ENCODE measurements around the gene HSBP1L1. TPM values are rescaled to one million over a fixed set of nuclear protein-coding genes. Genes with fewer than 3 reads are reported as not detected.

Gene HSBP1L1
- total and polyA plus RNA-seq, 2 experiments from 2014 or later, result 1.8 to 3.7 TPM

DNA sequence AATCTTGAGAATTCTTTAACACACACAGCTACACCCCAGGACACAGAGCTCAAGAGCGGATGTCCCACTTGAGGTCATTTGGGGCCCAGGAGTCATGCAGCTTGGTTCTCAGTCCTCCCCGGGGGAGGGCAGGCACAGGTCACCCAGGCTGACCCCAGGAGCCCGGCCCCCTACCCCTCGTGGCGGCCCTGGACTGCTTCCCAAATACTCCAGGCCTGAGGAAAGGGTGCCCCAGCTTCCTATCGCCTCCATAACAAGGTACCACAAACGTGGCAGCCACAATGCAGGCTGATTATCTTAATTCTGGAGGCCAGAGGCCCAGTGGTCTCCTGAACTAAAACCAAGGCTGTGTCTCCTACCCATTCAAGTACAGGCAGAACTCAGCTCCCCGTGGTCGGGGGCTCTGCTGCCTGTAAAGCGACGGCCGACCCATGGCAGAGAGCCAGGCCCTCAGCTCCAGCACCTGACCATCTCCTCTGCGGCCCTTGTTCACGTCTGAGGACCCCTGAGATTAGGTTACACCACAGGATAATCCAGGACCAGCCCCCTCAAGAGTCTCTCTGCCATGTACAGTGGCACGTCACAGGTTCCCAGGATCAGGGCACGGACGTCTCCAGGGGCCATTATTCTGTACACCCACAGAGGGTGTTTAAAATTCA lies 23.5 kb upstream of the HSBP1L1 start:
- H3K4me3 ChIP-seq, result no peak overlapping the region
- H3K4me2 ChIP-seq, result no peak overlapping the region
- Mint-ChIP-seq H3K27ac (no peak overlapping the region), H3K4me3 (no peak overlapping the region), H3K27me3 (ENCODE audit: insufficient read depth, low read depth, poor library complexity) (peaks cover 8% of the 10 kb centered on the region), H3K9me3 (no peaks in the 10 kb centered on the region), H3K36me3 (ENCODE audit: low read depth) (no peaks in the 10 kb centered on the region; the same call in 1 of the 3 replicates), H3K4me1 (peaks cover 15% of the 10 kb centered on the region)
- ATAC-seq, result no peak
- no peak for TF ChIP-seq CREB1 (CRISPR knock-in tag; IDR thresholded peaks at IDR 0.05; ENCODE audit: low read depth)
- no peak for TF ChIP-seq ZNF114 (CRISPR knock-in tag; IDR thresholded peaks at IDR 0.05)
- TF ChIP-seq, protein P1, sequence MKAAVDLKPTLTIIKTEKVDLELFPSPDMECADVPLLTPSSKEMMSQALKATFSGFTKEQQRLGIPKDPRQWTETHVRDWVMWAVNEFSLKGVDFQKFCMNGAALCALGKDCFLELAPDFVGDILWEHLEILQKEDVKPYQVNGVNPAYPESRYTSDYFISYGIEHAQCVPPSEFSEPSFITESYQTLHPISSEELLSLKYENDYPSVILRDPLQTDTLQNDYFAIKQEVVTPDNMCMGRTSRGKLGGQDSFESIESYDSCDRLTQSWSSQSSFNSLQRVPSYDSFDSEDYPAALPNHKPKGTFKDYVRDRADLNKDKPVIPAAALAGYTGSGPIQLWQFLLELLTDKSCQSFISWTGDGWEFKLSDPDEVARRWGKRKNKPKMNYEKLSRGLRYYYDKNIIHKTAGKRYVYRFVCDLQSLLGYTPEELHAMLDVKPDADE (IDR thresholded peaks at IDR 0.05), result no peak
- TF ChIP-seq ZNF331 (CRISPR knock-in tag; IDR thresholded peaks at IDR 0.05; ENCODE audit: low read depth), result no peak
- TF ChIP-seq, protein P2, sequence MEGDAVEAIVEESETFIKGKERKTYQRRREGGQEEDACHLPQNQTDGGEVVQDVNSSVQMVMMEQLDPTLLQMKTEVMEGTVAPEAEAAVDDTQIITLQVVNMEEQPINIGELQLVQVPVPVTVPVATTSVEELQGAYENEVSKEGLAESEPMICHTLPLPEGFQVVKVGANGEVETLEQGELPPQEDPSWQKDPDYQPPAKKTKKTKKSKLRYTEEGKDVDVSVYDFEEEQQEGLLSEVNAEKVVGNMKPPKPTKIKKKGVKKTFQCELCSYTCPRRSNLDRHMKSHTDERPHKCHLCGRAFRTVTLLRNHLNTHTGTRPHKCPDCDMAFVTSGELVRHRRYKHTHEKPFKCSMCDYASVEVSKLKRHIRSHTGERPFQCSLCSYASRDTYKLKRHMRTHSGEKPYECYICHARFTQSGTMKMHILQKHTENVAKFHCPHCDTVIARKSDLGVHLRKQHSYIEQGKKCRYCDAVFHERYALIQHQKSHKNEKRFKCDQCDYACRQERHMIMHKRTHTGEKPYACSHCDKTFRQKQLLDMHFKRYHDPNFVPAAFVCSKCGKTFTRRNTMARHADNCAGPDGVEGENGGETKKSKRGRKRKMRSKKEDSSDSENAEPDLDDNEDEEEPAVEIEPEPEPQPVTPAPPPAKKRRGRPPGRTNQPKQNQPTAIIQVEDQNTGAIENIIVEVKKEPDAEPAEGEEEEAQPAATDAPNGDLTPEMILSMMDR (conservative IDR thresholded peaks at IDR 0.05; ENCODE audit: low read depth in 2 of 2), result no peak
- no peak for TF ChIP-seq JUNB (IDR thresholded peaks at IDR 0.05; ENCODE audit: unreplicated experiment)
- TF ChIP-seq, protein P3, sequence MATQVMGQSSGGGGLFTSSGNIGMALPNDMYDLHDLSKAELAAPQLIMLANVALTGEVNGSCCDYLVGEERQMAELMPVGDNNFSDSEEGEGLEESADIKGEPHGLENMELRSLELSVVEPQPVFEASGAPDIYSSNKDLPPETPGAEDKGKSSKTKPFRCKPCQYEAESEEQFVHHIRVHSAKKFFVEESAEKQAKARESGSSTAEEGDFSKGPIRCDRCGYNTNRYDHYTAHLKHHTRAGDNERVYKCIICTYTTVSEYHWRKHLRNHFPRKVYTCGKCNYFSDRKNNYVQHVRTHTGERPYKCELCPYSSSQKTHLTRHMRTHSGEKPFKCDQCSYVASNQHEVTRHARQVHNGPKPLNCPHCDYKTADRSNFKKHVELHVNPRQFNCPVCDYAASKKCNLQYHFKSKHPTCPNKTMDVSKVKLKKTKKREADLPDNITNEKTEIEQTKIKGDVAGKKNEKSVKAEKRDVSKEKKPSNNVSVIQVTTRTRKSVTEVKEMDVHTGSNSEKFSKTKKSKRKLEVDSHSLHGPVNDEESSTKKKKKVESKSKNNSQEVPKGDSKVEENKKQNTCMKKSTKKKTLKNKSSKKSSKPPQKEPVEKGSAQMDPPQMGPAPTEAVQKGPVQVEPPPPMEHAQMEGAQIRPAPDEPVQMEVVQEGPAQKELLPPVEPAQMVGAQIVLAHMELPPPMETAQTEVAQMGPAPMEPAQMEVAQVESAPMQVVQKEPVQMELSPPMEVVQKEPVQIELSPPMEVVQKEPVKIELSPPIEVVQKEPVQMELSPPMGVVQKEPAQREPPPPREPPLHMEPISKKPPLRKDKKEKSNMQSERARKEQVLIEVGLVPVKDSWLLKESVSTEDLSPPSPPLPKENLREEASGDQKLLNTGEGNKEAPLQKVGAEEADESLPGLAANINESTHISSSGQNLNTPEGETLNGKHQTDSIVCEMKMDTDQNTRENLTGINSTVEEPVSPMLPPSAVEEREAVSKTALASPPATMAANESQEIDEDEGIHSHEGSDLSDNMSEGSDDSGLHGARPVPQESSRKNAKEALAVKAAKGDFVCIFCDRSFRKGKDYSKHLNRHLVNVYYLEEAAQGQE (IDR thresholded peaks at IDR 0.05; ENCODE audit: unreplicated experiment), result no peak
- H3K4me1 ChIP-seq (ENCODE audit: insufficient read depth), result no peaks in the 10 kb centered on the region
- H3F3A ChIP-seq (replicated peaks; ENCODE audit: low read depth), result no peaks in the 10 kb centered on the region
- H3K27me3 ChIP-seq (ENCODE audit: insufficient read depth), result no peaks in the 10 kb centered on the region
- H2AFZ ChIP-seq, result no peak overlapping the region
- no peak overlapping the region for H3K27ac ChIP-seq (ENCODE audit: low read depth)
- no peaks in the 10 kb centered on the region for H3K36me3 ChIP-seq (ENCODE audit: insufficient read depth)
- 0 out of 2 replicates have a peak, but pooled peaks cover 5% of the 10 kb centered on the region for H3K79me2 ChIP-seq (replicated peaks; ENCODE audit: insufficient read depth)
- H4K20me1 ChIP-seq (replicated peaks; ENCODE audit: insufficient read depth), result peaks cover 8% of the 10 kb centered on the region; the same call in 1 of the 2 replicates
- DNase-seq (ENCODE audit: low spot score), result no peak
- no peaks in the 10 kb centered on the region for H3K9me2 ChIP-seq (ENCODE audit: insufficient read depth)

Measured in GM23338 (cell line).